Breast epithelium (tissue), 4 donors: Measurements from ENCODE around the gene CFAP251. TPM values are rescaled to one million over a fixed set of nuclear protein-coding genes. Genes with fewer than 3 reads are reported as not detected.
A peak's percentile ranks its signal among the peaks of the same experiment; 100 is the strongest.
"Not testable (repeated sequence)": the region's sequence is repeated elsewhere in the genome, so short reads cannot be mapped to it uniquely, and the experiment has no call there.

Experiments used
- DNase-seq, 2 donors: peaks; one replicate each; pipeline ENCODE4 v3.0.0-alpha.2; 2019; ENCODE audit warnings: low spot score in 2 of 2
- H3K27ac ChIP-seq, 2 donors: fragments of 200-600 bp; sonication (generic) in 1 of 2; one replicate each; pipeline ENCODE4 v1.5.1; 2016 to 2019; ENCODE audit warnings: mild to moderate bottlenecking in 1 of 2
- H3K27me3 ChIP-seq, 2 donors: fragments of 200-600 bp; sonication (generic) in 1 of 2; one replicate each; pipeline versions ENCODE4 v1.5.1 to v1.6.0; 2017 to 2019; ENCODE audit warnings: control low read depth in 1 of 2, mild to moderate bottlenecking in 1 of 2
- H3K36me3 ChIP-seq: fragments of 200-600 bp; one replicate; pipeline ENCODE4 v1.5.1; 2019
- H3K4me1 ChIP-seq, 2 donors: fragments of 200-600 bp; sonication (generic); one replicate each; pipeline ENCODE4 v1.5.1; 2016 to 2019; ENCODE audit warnings: control low read depth in 1 of 2
- H3K4me3 ChIP-seq, 3 donors: fragments of 200-600 bp; sonication (generic); 1 replicate in 2 of 3; 2 replicates in 1 of 3; pipeline ENCODE4 v1.5.1; 2016 to 2019; ENCODE audit warnings: mild to moderate bottlenecking in 3 of 3, moderate library complexity in 2 of 3
- H3K9me3 ChIP-seq, 2 donors: fragments of 200-600 bp; sonication (generic) in 1 of 2; one replicate each; pipeline ENCODE4 v1.5.1; 2016 to 2019; ENCODE audit warnings: control low read depth in 1 of 2
- POLR2A ChIP-seq: fragments of 450-650 bp; IDR thresholded peaks from one replicate; pipeline ENCODE4 v1.6.1; 2016; ENCODE audit warnings: antibody characterized with exemption, mild to moderate bottlenecking, moderate library complexity
- POLR2AphosphoS5 ChIP-seq, 3 donors: sonication (generic); formaldehyde crosslinking; IDR thresholded peaks; one replicate each; pipeline ENCODE4 v1.6.1; 2017; ENCODE audit warnings: antibody characterized with exemption in 3 of 3
- intact Hi-C: fragments of 100-400 bp; cut with DNase I; formaldehyde crosslinking; loops from one replicate; pipeline ENCODE4 v1.15.1; 2023; ENCODE audit warnings: low total_unique reads
- total RNA-seq, 3 donors: library from RNA; depleted of rRNA; stranded (reverse); fragments of >200 nt; gene quantifications; one replicate each; pipeline ENCODE4 v1.1.0, GENCODE V29; 2016
- TF ChIP-seq, protein P1 (sequence below), 3 donors: fragments of 450-650 bp; IDR thresholded peaks; one replicate each; pipeline ENCODE4 v1.5.1; 2016 to 2017; ENCODE audit warnings: antibody characterized with exemption in 3 of 3, mild to moderate bottlenecking in 3 of 3, moderate library complexity in 3 of 3

Gene CFAP251
- total RNA-seq, 3 donors from 2014 or later, result 4.8 to 8.2 (median 6.7) TPM

DNA sequence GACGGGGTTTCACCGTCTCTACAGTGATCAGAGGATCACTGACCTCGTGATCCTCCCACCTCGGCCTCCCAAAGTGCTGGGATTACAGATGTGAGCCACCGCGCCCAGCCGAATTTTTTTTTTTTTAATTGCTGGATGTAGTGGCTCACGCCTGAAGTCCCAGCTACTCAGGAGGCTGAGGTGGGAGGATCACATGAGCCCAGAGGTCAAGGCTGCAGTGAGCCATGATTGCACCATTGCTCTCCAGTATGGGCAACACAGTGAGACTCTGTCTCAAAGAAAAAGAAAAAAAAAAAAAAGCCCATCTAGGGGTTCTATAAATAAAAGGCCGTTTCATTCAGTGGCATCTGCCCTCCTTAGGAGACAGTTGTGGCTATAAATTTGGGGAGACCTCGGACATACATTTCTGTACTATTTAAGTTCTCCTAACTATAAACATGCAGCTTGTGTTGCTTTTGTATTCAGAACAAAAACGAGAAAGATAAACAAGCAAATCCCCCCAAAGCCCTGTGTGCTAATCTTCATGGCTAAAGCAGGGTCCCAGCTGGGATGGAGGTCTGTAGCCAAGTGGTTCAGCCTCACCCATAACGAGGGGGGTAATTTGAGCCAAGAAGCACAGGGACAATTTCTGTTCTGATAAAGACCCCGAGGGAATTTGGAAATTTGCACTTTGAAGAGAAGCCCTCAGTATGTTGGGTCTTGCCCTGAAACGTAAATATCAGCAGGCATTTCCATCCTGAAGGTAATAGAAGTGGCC lies 68.3 kb downstream of the CFAP251 start:
- Histone ChIP-seq H3K4me1 (no peaks in the 10 kb centered on the region), H3K27me3 (no peaks in the 10 kb centered on the region), H3K27ac (no peak overlapping the region), H3K9me3 (no peaks in the 10 kb centered on the region), H3K4me3 (no peak overlapping the region), H3K36me3 (no peaks in the 10 kb centered on the region)
- DNase-seq, result no peak
- TF ChIP-seq, protein P1, sequence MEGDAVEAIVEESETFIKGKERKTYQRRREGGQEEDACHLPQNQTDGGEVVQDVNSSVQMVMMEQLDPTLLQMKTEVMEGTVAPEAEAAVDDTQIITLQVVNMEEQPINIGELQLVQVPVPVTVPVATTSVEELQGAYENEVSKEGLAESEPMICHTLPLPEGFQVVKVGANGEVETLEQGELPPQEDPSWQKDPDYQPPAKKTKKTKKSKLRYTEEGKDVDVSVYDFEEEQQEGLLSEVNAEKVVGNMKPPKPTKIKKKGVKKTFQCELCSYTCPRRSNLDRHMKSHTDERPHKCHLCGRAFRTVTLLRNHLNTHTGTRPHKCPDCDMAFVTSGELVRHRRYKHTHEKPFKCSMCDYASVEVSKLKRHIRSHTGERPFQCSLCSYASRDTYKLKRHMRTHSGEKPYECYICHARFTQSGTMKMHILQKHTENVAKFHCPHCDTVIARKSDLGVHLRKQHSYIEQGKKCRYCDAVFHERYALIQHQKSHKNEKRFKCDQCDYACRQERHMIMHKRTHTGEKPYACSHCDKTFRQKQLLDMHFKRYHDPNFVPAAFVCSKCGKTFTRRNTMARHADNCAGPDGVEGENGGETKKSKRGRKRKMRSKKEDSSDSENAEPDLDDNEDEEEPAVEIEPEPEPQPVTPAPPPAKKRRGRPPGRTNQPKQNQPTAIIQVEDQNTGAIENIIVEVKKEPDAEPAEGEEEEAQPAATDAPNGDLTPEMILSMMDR (IDR thresholded peaks at IDR 0.05), result no peak
- TF ChIP-seq POLR2AphosphoS5 (IDR thresholded peaks at IDR 0.05) (no peak), POLR2A (no peak)
- intact Hi-C loops, result no loop called here

GRCh38 chr12:121988519-121988918 lies 70.1 kb downstream of the CFAP251 start:
- H3K4me3 ChIP-seq, DNase-seq, H3K27ac ChIP-seq, H3K36me3 ChIP-seq, H3K27me3 ChIP-seq, H3K4me1 ChIP-seq, intact Hi-C loops, H3K9me3 ChIP-seq: not testable (repeated sequence)

GRCh38 chr12:121989276-121990113 lies 71.1 kb downstream of the CFAP251 start:
- Histone ChIP-seq H3K36me3 (no peaks in the 10 kb centered on the region), H3K4me1 (no peaks in the 10 kb centered on the region), H3K27me3 (no peaks in the 10 kb centered on the region), H3K4me3 (no peak overlapping the region), H3K27ac (no peak overlapping the region), H3K9me3 (no peaks in the 10 kb centered on the region)
- intact Hi-C loops, result no loop called here
- no peak for TF ChIP-seq POLR2A
- TF ChIP-seq, protein P1 (IDR thresholded peaks at IDR 0.05), result no peak
- DNase-seq, result no peak

DNA sequence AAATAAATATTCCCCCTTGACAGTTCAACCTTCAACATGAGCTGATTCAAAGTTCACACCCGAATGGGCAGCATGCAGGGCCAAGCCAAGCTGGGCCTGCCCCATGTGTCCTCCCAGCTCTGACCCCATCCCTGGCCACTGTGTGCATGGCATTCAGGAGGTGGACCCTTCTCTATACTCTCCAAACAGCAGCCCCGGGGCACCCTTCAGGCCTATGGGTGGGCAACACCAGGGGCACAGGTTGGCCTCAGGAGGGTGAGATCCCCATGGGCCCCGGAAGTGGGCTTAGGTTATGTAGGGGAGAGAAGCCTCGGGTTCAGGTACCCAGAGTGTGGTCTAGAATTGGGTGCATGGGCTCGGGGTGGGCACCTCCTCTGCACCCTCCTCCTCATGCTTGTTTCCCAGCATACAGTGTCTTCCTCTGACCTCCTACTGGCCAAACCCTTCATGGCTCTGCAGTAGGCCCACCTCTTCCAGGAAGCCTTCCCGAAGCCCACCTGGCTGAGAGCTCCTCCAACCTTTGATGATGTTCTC lies 71.8 kb downstream of the CFAP251 start:
- no peaks in the 10 kb centered on the region for H3K9me3 ChIP-seq
- H3K4me1 ChIP-seq, result no peaks in the 10 kb centered on the region
- no peak overlapping the region for H3K4me3 ChIP-seq
- no peaks in the 10 kb centered on the region for H3K27me3 ChIP-seq
- intact Hi-C loops, result no loop called here
- H3K27ac ChIP-seq, result no peak overlapping the region
- TF ChIP-seq POLR2AphosphoS5 (IDR thresholded peaks at IDR 0.05), result no peak
- TF ChIP-seq, protein P1 (IDR thresholded peaks at IDR 0.05), result no peak
- no peak for TF ChIP-seq POLR2A
- no peak for DNase-seq
- H3K36me3 ChIP-seq, result no peaks in the 10 kb centered on the region

- Histone ChIP-seq H3K4me1 (no peaks in the 10 kb centered on the region), H3K27ac (peak overlapping the region in 1 of 2 donors; percentile 78), H3K4me3 (no peak overlapping the region), H3K36me3 (no peaks in the 10 kb centered on the region), H3K27me3 (no peaks in the 10 kb centered on the region), H3K9me3 (no peaks in the 10 kb centered on the region)
- no peak for TF ChIP-seq POLR2A
- TF ChIP-seq, protein P1 (IDR thresholded peaks at IDR 0.05), result no peak
- TF ChIP-seq POLR2AphosphoS5 (IDR thresholded peaks at IDR 0.05), result no peak
- intact Hi-C loops, result no loop called here
- DNase-seq, result no peak
These were observed 72.6 kb downstream of the CFAP251 start for GRCh38 chr12:121990692-121991603.
